Measurements from ENCODE around the gene ZEB1. TPM values are rescaled to one million over a fixed set of nuclear protein-coding genes. Genes with fewer than 3 reads are reported as not detected.
"Not testable (repeated sequence)": the region's sequence is repeated elsewhere in the genome, so short reads cannot be mapped to it uniquely, and the experiment has no call there.

Gene ZEB1
- total RNA-seq, 2 experiments from 2014 or later, result 33.9 to 37.8 TPM

DNA sequence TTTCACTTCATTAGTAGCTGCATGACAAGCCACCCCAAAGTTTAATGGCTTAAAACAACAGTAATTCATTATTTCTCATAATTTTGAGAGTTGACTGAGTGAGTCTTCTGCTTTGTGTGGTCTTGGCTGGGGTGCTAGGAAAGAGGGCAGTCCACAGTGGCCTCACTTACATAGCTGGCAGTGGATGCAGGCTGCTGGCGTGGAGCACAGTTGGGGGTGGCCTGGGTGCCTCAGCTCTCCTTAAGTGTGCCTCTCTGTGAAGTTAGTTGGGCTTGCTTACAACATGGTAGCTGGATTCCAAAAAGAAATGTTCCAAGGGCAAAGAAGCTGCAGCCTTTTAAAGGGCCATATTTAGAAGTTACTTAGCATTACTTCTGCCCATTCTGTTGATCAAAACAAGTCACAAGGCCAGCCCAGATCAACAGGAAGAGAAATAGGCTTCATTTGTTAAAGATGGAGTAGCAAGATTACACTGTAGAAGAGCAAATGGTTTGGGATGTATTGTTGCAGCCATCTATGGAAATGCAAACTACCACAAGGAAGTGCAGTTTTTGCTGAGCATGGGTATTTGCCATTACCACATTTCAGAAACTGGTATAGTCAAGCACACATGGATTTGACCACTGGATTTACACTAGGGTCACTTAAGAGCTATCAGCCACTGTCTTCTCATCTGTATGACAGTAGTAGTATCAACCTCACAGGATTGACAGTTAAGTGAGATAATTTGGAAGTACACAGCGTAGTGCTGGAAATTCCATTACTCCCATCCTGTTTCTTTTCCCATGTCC lies 33.6 kb downstream of the ZEB1 start:
- Mint-ChIP-seq H3K27me3 (no peaks in the 10 kb centered on the region), H3K36me3 (no peaks in the 10 kb centered on the region), H3K4me1 (ENCODE audit: low read depth) (peaks cover 56% of the 10 kb centered on the region), H3K4me3 (no peak overlapping the region), H3K9me3 (no peaks in the 10 kb centered on the region), H3K27ac (no peak overlapping the region)
- intact Hi-C loops (cut with micrococcal nuclease), result loop anchor here (1.0 kb wide), 3 partner anchors 9 to 76 kb away; no protein-coding TSS in a partner anchor
- CTCF ChIA-PET, result interaction anchor here (0.6 to 1.0 kb wide), 4 partner anchors 10 to 267 kb away, joined by 3 to 6 read pairs (median 3); no protein-coding TSS in a partner anchor
- POLR2A ChIA-PET, result interaction anchor here (1.0 to 1.2 kb wide), 2 partner anchors 8 to 10 kb away, joined by 3 read pairs; no protein-coding TSS in a partner anchor
- no peak for DNase-seq

GRCh38 chr10:31353574-31353973 lies 34.6 kb downstream of the ZEB1 start:
- no peaks in the 10 kb centered on the region for H3K36me3 Mint-ChIP-seq
- H3K4me1 Mint-ChIP-seq (ENCODE audit: low read depth), result peaks cover 52% of the 10 kb centered on the region
- CTCF ChIA-PET, result interaction anchor here (0.9 to 1.0 kb wide), 3 partner anchors 11 to 17 kb away, joined by 3 to 6 read pairs (median 3); no protein-coding TSS in a partner anchor
- no peaks in the 10 kb centered on the region for H3K27me3 Mint-ChIP-seq
- POLR2A ChIA-PET, result interaction anchor here (1.0 to 1.2 kb wide), 2 partner anchors 9 to 11 kb away, joined by 3 read pairs; no protein-coding TSS in a partner anchor
- no peaks in the 10 kb centered on the region for H3K9me3 Mint-ChIP-seq
- intact Hi-C loops (cut with micrococcal nuclease), result loop anchor here (1.0 kb wide), 3 partner anchors 10 to 75 kb away; no protein-coding TSS in a partner anchor
- DNase-seq, result peak; percentile 21
- no peak overlapping the region for H3K27ac Mint-ChIP-seq
- H3K4me3 Mint-ChIP-seq, result no peak overlapping the region

GRCh38 chr10:31358688-31359330 lies 39.8 kb downstream of the ZEB1 start:
- H3K9me3 Mint-ChIP-seq, result peaks cover 2% of the 10 kb centered on the region
- no peaks in the 10 kb centered on the region for H3K27me3 Mint-ChIP-seq
- intact Hi-C loops (cut with micrococcal nuclease), result no loop called here
- ChIA-PET CTCF (interaction anchor here (0.6 to 1.4 kb wide), 2 partner anchors 126 to 576 kb away, joined by 3 to 4 read pairs; no protein-coding TSS in a partner anchor), POLR2A (no interaction called here)
- peaks cover 17% of the 10 kb centered on the region for H3K36me3 Mint-ChIP-seq
- H3K4me1 Mint-ChIP-seq (ENCODE audit: low read depth), result peaks cover 32% of the 10 kb centered on the region
- no peak for DNase-seq
- H3K27ac Mint-ChIP-seq, result no peak overlapping the region
- H3K4me3 Mint-ChIP-seq, result no peak overlapping the region

- CTCF ChIA-PET, result no interaction called here
- Mint-ChIP-seq H3K4me1 (ENCODE audit: low read depth) (peaks cover 27% of the 10 kb centered on the region), H3K27ac (no peak overlapping the region), H3K27me3 (no peaks in the 10 kb centered on the region), H3K36me3 (peaks cover 20% of the 10 kb centered on the region), H3K4me3 (no peak overlapping the region), H3K9me3 (peaks cover 2% of the 10 kb centered on the region)
- intact Hi-C loops (cut with micrococcal nuclease), result no loop called here
- POLR2A ChIA-PET, result no interaction called here
- DNase-seq, result no peak
Observed at GRCh38 chr10:31359979-31360378, 41.0 kb downstream of the ZEB1 start.

DNA sequence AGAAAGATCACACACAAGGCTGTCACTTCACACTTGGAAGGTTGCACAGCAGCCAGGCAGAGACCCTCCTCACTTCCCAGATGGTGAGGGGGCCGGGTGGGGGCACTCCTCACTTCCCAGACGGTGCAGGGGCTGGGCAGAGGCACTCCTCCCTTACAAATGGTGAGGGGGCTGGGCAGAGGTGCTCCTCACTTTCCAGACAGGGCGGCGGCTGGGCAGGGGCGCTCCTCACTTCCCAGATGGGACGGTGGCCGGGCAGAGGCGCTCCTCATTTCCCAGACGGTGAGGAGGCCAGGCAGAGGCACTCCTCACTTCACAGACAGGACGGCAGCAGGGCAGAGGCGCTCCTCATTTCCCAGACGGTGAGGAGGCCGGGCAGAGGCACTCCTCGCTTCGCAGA lies 42.5 kb downstream of the ZEB1 start:
- Mint-ChIP-seq H3K4me1 (ENCODE audit: low read depth) (peaks cover 20% of the 10 kb centered on the region), H3K36me3 (peaks cover 21% of the 10 kb centered on the region)
- H3K27ac Mint-ChIP-seq; H3K9me3 Mint-ChIP-seq; intact Hi-C loops (cut with micrococcal nuclease); H3K4me3 Mint-ChIP-seq; H3K27me3 Mint-ChIP-seq; CTCF ChIA-PET; POLR2A ChIA-PET; DNase-seq: not testable (repeated sequence)

- POLR2A ChIA-PET, result no interaction called here
Observed at GRCh38 chr10:31362023-31362641, 43.1 kb downstream of the ZEB1 start.

DNA sequence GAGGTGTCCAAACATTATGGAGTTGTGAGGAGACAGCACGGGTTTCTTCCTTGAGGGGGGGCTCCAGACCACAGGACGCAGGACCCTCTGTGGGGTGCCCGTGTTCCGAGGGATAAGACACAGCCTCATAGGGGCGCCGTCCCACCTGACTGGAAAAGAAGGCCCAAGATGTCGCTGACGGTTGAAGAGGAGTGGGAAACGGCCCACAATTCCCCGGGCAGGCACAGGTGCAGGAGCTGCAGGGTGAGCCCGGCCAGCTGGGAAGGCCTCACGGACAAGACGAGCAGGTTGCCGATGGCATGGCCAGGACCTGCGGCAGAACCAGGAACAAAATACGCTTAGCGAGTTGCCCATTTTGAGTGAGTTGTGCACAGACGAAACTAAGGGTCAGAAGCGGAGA lies 44.7 kb downstream of the ZEB1 start:
- DNase-seq; POLR2A ChIA-PET; H3K4me3 Mint-ChIP-seq; H3K27me3 Mint-ChIP-seq; H3K27ac Mint-ChIP-seq; intact Hi-C loops (cut with micrococcal nuclease); CTCF ChIA-PET; H3K9me3 Mint-ChIP-seq: not testable (repeated sequence)
- H3K36me3 Mint-ChIP-seq, result peaks cover 21% of the 10 kb centered on the region
- H3K4me1 Mint-ChIP-seq (ENCODE audit: low read depth), result peaks cover 16% of the 10 kb centered on the region

More at GRCh38 chr10:31362023-31362641, 43.1 kb downstream of the ZEB1 start:
- peaks cover 20% of the 10 kb centered on the region for H3K4me1 Mint-ChIP-seq (ENCODE audit: low read depth)
- H3K36me3 Mint-ChIP-seq, result peaks cover 21% of the 10 kb centered on the region
- no peak for DNase-seq
- H3K27ac Mint-ChIP-seq, result no peak overlapping the region
- CTCF ChIA-PET, result no interaction called here
- intact Hi-C loops (cut with micrococcal nuclease), result no loop called here
- H3K27me3 Mint-ChIP-seq, result no peaks in the 10 kb centered on the region
- H3K9me3 Mint-ChIP-seq, result peaks cover 2% of the 10 kb centered on the region
- H3K4me3 Mint-ChIP-seq, result no peak overlapping the region

DNA sequence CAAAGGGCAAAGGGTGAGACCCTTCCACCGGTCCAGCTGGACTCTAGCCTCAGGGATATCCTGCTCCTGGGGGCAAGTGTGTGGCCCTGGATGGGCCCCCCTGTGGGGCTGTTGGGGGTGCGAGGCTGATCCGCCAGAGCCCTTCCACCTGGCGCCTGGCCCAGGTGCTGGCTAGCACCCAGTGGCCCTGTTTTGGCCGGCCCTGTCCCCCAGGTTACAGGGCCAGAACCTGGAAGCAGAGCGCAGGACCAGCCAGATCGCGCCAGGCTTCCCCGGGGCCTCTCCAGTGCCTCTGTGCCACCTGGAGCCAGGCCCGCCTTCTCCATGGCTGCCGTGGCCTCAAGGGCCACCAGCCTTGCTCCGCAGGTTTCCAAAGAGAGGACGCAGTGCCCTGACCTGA lies 45.2 kb downstream of the ZEB1 start:
- H3K9me3 Mint-ChIP-seq; H3K4me3 Mint-ChIP-seq; H3K27me3 Mint-ChIP-seq; CTCF ChIA-PET; H3K27ac Mint-ChIP-seq; POLR2A ChIA-PET; DNase-seq; intact Hi-C loops (cut with micrococcal nuclease): not testable (repeated sequence)
- Mint-ChIP-seq H3K36me3 (peaks cover 21% of the 10 kb centered on the region), H3K4me1 (ENCODE audit: low read depth) (peaks cover 13% of the 10 kb centered on the region)

DNA sequence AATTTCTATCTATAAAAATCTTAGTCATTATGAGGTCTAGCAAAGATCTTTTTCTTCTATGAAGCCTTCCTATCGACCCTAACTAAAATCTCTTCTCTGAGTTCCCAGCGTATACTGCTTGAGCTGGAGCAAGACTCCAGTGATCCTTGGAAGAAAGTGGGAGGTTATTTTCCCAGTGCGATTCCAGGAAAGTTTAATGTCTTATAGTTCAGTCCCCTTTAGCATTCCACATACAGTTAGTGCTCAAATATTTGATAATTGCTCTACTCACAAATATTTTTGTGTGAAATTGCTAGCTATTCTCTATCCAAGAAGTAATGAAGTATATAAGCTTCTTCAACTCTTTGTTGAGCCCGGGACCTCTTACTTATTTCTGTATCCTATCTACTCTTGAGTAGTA lies 47.7 kb downstream of the ZEB1 start:
- ChIA-PET CTCF (no interaction called here), POLR2A (no interaction called here)
- intact Hi-C loops (cut with micrococcal nuclease), result no loop called here
- DNase-seq, result no peak
- H3K27ac Mint-ChIP-seq, result no peak overlapping the region
- H3K36me3 Mint-ChIP-seq, result peaks cover 14% of the 10 kb centered on the region
- H3K27me3 Mint-ChIP-seq, result no peaks in the 10 kb centered on the region
- peaks cover 33% of the 10 kb centered on the region for H3K4me1 Mint-ChIP-seq (ENCODE audit: low read depth)
- H3K4me3 Mint-ChIP-seq, result no peak overlapping the region
- H3K9me3 Mint-ChIP-seq, result peaks cover 2% of the 10 kb centered on the region

DNA sequence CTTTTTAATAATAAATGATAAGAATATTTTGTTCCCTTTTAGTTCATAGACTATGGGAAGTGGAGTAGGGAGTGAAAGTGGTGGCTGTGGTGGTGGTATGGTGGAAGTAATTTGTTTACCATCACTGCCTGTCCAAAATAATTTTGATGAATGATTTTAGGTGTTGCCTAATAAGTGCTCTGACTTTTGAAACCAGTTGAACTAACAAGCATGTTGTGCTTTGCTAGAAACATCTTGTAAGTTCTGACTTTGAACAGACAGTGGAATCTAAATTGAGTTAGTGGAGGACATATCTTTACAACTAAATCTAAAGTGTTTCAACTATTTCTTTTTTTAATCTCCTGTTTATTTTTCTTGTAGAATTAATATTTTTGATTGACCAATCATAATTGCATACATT lies 49.7 kb downstream of the ZEB1 start:
- Mint-ChIP-seq H3K36me3 (peaks cover 5% of the 10 kb centered on the region), H3K4me3 (no peak overlapping the region), H3K9me3 (no peaks in the 10 kb centered on the region), H3K27me3 (no peaks in the 10 kb centered on the region), H3K4me1 (ENCODE audit: low read depth) (peaks cover 40% of the 10 kb centered on the region), H3K27ac (no peak overlapping the region)
- POLR2A ChIA-PET, result no interaction called here
- CTCF ChIA-PET, result no interaction called here
- DNase-seq, result no peak
- intact Hi-C loops (cut with micrococcal nuclease), result no loop called here

- intact Hi-C loops (cut with micrococcal nuclease), result no loop called here
- no peaks in the 10 kb centered on the region for H3K36me3 Mint-ChIP-seq
- no peaks in the 10 kb centered on the region for H3K27me3 Mint-ChIP-seq
- ChIA-PET POLR2A (no interaction called here), CTCF (no interaction called here)
- H3K4me1 Mint-ChIP-seq (ENCODE audit: low read depth), result peaks cover 42% of the 10 kb centered on the region
- DNase-seq, result no peak
- H3K9me3 Mint-ChIP-seq, result no peaks in the 10 kb centered on the region
- no peak overlapping the region for H3K27ac Mint-ChIP-seq
- H3K4me3 Mint-ChIP-seq, result no peak overlapping the region
Observed at GRCh38 chr10:31372439-31372838, 53.4 kb downstream of the ZEB1 start.

GRCh38 chr10:31374146-31374696 lies 55.2 kb downstream of the ZEB1 start:
- ChIA-PET CTCF (interaction anchor here (0.6 kb wide), 1 partner anchor 290 kb away, joined by 3 read pairs; no protein-coding TSS in a partner anchor), POLR2A (no interaction called here)
- Mint-ChIP-seq H3K36me3 (no peaks in the 10 kb centered on the region), H3K27me3 (no peaks in the 10 kb centered on the region), H3K4me1 (ENCODE audit: low read depth) (peaks cover 45% of the 10 kb centered on the region), H3K9me3 (no peaks in the 10 kb centered on the region), H3K4me3 (no peak overlapping the region), H3K27ac (no peak overlapping the region)
- DNase-seq, result no peak
- intact Hi-C loops (cut with micrococcal nuclease), result no loop called here
